ENCODE measurements around the gene POLR1B. TPM values are rescaled to one million over a fixed set of nuclear protein-coding genes. Genes with fewer than 3 reads are reported as not detected.

Gene POLR1B
- total RNA-seq, 1 experiment from 2014 or later: 51.2 TPM

GRCh38 chr2:112582314-112582746 is 40.1 kb downstream of the POLR1B start:
- TF ChIP-seq CTCF (IDR thresholded peaks at IDR 0.05) (peak; percentile 57), IRF2 (CRISPR knock-in tag; IDR thresholded peaks at IDR 0.05; ENCODE audit: borderline replicate concordance, low read depth) (no peak)
- POLR2A ChIA-PET: no interaction called here
- Mint-ChIP-seq H3K27me3 (ENCODE audit: low read depth) (no peaks in the 10 kb centered on the region), H3K9me3 (no peaks in the 10 kb centered on the region), H3K4me1 (peaks cover 13% of the 10 kb centered on the region), H3K4me3 (peak overlapping the region; percentile 38), H3K27ac (no peak overlapping the region), H3K36me3 (peaks cover 5% of the 10 kb centered on the region)
- ATAC-seq (no peak), DNase-seq (ENCODE audit: low spot score) (no peak)
- CTCF ChIA-PET: interaction anchor here (2.0 kb wide), 1 partner anchor 18 kb away, joined by 5 read pairs; no protein-coding TSS in a partner anchor

GRCh38 chr2:112583497-112584133 is 41.4 kb downstream of the POLR1B start:
- ATAC-seq: no peak
- TF ChIP-seq ZSCAN18 (CRISPR knock-in tag; IDR thresholded peaks at IDR 0.05) (no peak), HMGXB4 (CRISPR knock-in tag; IDR thresholded peaks at IDR 0.05) (no peak), ZNF219 (CRISPR knock-in tag; IDR thresholded peaks at IDR 0.05; ENCODE audit: borderline replicate concordance) (no peak), TEAD1 (CRISPR knock-in tag; IDR thresholded peaks at IDR 0.05) (no peak), E2F1 (CRISPR knock-in tag; IDR thresholded peaks at IDR 0.05) (no peak), KAT7 (CRISPR knock-in tag; IDR thresholded peaks at IDR 0.05; ENCODE audit: borderline replicate concordance) (no peak), JUN (CRISPR knock-in tag; IDR thresholded peaks at IDR 0.05) (no peak), SMAD4 (CRISPR knock-in tag; IDR thresholded peaks at IDR 0.05) (no peak), TCF7 (CRISPR knock-in tag; IDR thresholded peaks at IDR 0.05; ENCODE audit: low read depth) (no peak)
- Mint-ChIP-seq H3K9me3 (no peaks in the 10 kb centered on the region), H3K27me3 (ENCODE audit: low read depth) (no peaks in the 10 kb centered on the region), H3K36me3 (peaks cover 9% of the 10 kb centered on the region), H3K4me1 (peaks cover 13% of the 10 kb centered on the region), H3K4me3 (peak overlapping the region; percentile 89), H3K27ac (peak overlapping the region; percentile 99)
- DNase-seq (ENCODE audit: low spot score): no peak
- POLR2A ChIA-PET: no interaction called here
- CTCF ChIA-PET: interaction anchor here (0.9 to 3.1 kb wide), 4 partner anchors 16 to 142 kb away, joined by 3 to 16 read pairs (median 5); partner anchors contain the start of gene SLC20A1

- CTCF ChIA-PET: interaction anchor here (1.0 to 3.1 kb wide), 8 partner anchors 16 to 375 kb away, joined by 3 to 18 read pairs (median 4); partner anchors contain the start of gene SLC20A1
- ATAC-seq (peak; percentile 88), DNase-seq (ENCODE audit: low spot score) (peak; percentile 90)
- POLR2A ChIA-PET: interaction anchor here (0.6 kb wide), 1 partner anchor 151 kb away, joined by 10 read pairs; no protein-coding TSS in a partner anchor
- peak within 1 kb of the TSS; percentile 99 for H3K27ac Mint-ChIP-seq
- peaks cover 13% of the 10 kb centered on the region for H3K36me3 Mint-ChIP-seq
- peaks cover 13% of the 10 kb centered on the region for H3K4me1 Mint-ChIP-seq
- peak within 1 kb of the TSS; percentile 89 for H3K4me3 Mint-ChIP-seq
- H3K27me3 Mint-ChIP-seq (ENCODE audit: low read depth): no peaks in the 10 kb centered on the region
- no peaks in the 10 kb centered on the region for H3K9me3 Mint-ChIP-seq
- 0 out of 2 replicates have a peak, but pooled peaks have one; percentile 32 for TF ChIP-seq FOXP1 (CRISPR knock-in tag; IDR thresholded peaks at IDR 0.05; ENCODE audit: borderline replicate concordance)
- TF ChIP-seq SP1 (CRISPR knock-in tag; conservative IDR thresholded peaks at IDR 0.05): peak; percentile 46; the same call in 1 of the 2 replicates
- TF ChIP-seq KAT7 (CRISPR knock-in tag; IDR thresholded peaks at IDR 0.05; ENCODE audit: borderline replicate concordance): 0 out of 2 replicates have a peak, but pooled peaks have one; percentile 3
- peak; percentile 30; the same call in 1 of the 2 replicates for TF ChIP-seq TEAD1 (CRISPR knock-in tag; IDR thresholded peaks at IDR 0.05)
- TF ChIP-seq PRDM15 (CRISPR knock-in tag; IDR thresholded peaks at IDR 0.05): no peak
- TF ChIP-seq E2F5 (CRISPR knock-in tag; IDR thresholded peaks at IDR 0.05): no peak
- TF ChIP-seq ZBTB43 (CRISPR knock-in tag; IDR thresholded peaks at IDR 0.05): no peak
These were observed 42.0 kb downstream of the POLR1B start, which contains the start of gene CHCHD5 for GRCh38 chr2:112584134-112584890. Gene CHCHD5, plus strand, starts transcription at chr2:112584609. Its CDS starts 39 bp downstream, at chr2:112584648.
